HEK293T (cell line): Measurements from ENCODE around the gene ZNF705A.
"Not testable (repeated sequence)": the region's sequence is repeated elsewhere in the genome, so short reads cannot be mapped to it uniquely, and the experiment has no call there.

ENCODE experiments used
- ARNT ChIP-seq: fragments of 450-650 bp; IDR thresholded peaks from 2 replicates; pipeline ENCODE4 v1.6.1; 2017; ENCODE audit warnings: mild to moderate bottlenecking
- BHLHE40 ChIP-seq: fragments of 450-650 bp; IDR thresholded peaks from 2 replicates; pipeline ENCODE4 v1.6.1; 2016; ENCODE audit warnings: mild to moderate bottlenecking, moderate library complexity, borderline replicate concordance
- ELF4 ChIP-seq: fragments of 450-650 bp; IDR thresholded peaks from 2 replicates; pipeline ENCODE4 v1.6.1; 2017; ENCODE audit warnings: antibody characterized with exemption
- FOXA1 ChIP-seq: fragments of 450-650 bp; IDR thresholded peaks from 2 replicates; pipeline ENCODE4 v1.6.1; 2016; ENCODE audit warnings: mild to moderate bottlenecking
- FOXK2 ChIP-seq: fragments of 450-650 bp; IDR thresholded peaks from 2 replicates; pipeline ENCODE4 v1.6.1; 2016; ENCODE audit warnings: mild to moderate bottlenecking
- LEF1 ChIP-seq: fragments of 450-650 bp; IDR thresholded peaks from 2 replicates; pipeline ENCODE4 v1.6.1; 2017; ENCODE audit warnings: mild to moderate bottlenecking, borderline replicate concordance
- NFRKB ChIP-seq: fragments of 450-650 bp; IDR thresholded peaks from 2 replicates; pipeline ENCODE4 v1.6.1; 2016; ENCODE audit warnings: mild to moderate bottlenecking, moderate library complexity
- PKNOX1 ChIP-seq: fragments of 450-650 bp; IDR thresholded peaks from 2 replicates; pipeline ENCODE4 v1.6.1; 2016
- SP1 ChIP-seq: fragments of 450-650 bp; IDR thresholded peaks from 2 replicates; pipeline ENCODE4 v1.6.1; 2017
- SUZ12 ChIP-seq: fragments of 450-650 bp; IDR thresholded peaks from 2 replicates; pipeline ENCODE4 v1.6.1; 2016; ENCODE audit warnings: mild to moderate bottlenecking
- TARDBP ChIP-seq: fragments of 450-650 bp; IDR thresholded peaks from 2 replicates; pipeline ENCODE4 v1.6.1; 2016
- ZNF384 ChIP-seq: fragments of 450-650 bp; IDR thresholded peaks from 2 replicates; pipeline ENCODE4 v1.6.1; 2016

GRCh38 chr12:8218711-8219382 lies 62.0 kb downstream of the ZNF705A start:
- TF ChIP-seq LEF1, ZNF384, ELF4, NFRKB, TARDBP, FOXK2, SP1, ARNT, BHLHE40, SUZ12, PKNOX1, FOXA1: not testable (repeated sequence)
